GM19023 (cell line): ENCODE results near the gene TSGA10.
"Not testable (repeated sequence)": the region's sequence is repeated elsewhere in the genome, so short reads cannot be mapped to it uniquely, and the experiment has no call there.

ENCODE experiments used
- ATAC-seq: cut with Tn5 transposase; IDR thresholded peaks from one replicate; pipeline ENCODE4 v1.9.1; 2021; ENCODE audit warnings: mild to moderate bottlenecking, moderate library complexity; ENCODE audit not compliant: unreplicated experiment

The TSGA10 gene, protein sequence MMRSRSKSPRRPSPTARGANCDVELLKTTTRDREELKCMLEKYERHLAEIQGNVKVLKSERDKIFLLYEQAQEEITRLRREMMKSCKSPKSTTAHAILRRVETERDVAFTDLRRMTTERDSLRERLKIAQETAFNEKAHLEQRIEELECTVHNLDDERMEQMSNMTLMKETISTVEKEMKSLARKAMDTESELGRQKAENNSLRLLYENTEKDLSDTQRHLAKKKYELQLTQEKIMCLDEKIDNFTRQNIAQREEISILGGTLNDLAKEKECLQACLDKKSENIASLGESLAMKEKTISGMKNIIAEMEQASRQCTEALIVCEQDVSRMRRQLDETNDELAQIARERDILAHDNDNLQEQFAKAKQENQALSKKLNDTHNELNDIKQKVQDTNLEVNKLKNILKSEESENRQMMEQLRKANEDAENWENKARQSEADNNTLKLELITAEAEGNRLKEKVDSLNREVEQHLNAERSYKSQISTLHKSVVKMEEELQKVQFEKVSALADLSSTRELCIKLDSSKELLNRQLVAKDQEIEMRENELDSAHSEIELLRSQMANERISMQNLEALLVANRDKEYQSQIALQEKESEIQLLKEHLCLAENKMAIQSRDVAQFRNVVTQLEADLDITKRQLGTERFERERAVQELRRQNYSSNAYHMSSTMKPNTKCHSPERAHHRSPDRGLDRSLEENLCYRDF

DNA sequence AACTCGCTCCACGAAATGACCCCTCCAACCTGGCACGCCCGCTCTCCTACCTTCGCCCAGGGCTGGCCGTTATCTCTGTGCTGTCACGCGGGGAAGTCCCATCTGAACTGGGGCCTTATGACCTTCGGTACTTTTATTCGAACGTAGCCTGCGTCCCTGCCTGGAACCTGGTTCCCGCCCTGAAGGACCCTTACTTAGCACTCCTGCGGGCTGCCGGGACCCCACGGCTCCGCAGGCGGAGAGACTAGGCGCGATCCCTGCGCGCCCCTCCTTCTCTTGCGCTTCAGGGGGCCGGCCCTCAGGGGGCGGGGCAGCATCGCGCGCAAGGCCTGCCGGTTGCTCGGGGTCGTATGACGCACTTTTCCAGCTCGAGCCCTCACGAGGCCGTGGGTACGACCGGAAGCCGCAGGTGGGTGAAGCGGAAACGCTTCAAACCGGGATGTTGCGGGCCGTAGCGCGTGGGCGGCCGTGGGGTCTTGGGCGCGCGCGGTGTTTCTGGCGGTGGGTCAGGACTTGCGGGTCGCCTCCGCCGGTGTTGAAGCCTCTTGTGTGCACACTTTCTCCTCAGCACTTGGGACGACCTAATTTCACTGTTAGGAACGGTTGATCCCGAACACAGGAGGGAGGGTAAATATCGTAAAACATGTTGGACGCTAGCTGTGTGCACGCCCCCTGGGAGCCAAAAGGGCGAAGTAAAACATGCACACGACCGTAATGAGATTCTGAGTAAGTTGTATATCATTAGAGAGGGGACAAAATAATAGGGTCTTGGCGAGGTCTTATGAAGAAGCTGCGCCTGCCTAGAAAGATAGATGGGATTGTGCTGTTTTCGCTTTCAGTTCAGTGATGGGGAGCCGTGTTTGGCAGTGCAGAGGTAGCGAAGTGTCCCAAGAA lies at the start of gene TSGA10, which contains the start of gene LIPT1:
Gene TSGA10, minus strand, starts transcription at position 300 of the 894 bp plus-strand sequence. CDS start 45,503 bp downstream, outside the sequence.
Gene LIPT1, plus strand, starts transcription at position 325 of the 894 bp plus-strand sequence. CDS start 6,991 bp downstream, outside the sequence.
- ATAC-seq: peak; percentile 97

- ATAC-seq: no peak
Measured at GRCh38 chr2:99201959-99202678, 47.4 kb upstream of the TSGA10 start.

GRCh38 chr2:99200076-99200800 lies 45.5 kb upstream of the TSGA10 start:
- no peak for ATAC-seq

- ATAC-seq: no peak
Measured at GRCh38 chr2:99198103-99198841, 43.5 kb upstream of the TSGA10 start.

- not testable (repeated sequence) for ATAC-seq
Measured at GRCh38 chr2:99192364-99192763, 37.6 kb upstream of the TSGA10 start.

DNA sequence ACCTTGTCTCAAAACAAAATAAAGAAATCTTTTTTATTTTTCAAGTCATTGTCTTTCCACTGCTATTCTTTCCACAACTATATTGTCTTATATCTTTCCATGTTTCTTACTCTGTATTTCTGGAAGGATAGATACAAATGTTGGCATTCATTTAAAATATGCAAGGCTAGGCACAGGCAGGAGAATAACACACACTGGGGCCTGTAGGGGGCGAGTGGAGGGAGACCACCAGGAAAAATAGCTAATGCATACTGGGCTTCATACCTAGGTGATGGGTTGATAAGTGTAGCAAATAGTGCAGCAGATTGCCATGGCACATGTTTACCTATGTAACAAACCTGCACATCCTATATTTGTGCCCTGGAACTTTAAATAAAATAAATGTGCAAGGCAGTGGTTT lies 35.8 kb upstream of the TSGA10 start:
- ATAC-seq: no peak

DNA sequence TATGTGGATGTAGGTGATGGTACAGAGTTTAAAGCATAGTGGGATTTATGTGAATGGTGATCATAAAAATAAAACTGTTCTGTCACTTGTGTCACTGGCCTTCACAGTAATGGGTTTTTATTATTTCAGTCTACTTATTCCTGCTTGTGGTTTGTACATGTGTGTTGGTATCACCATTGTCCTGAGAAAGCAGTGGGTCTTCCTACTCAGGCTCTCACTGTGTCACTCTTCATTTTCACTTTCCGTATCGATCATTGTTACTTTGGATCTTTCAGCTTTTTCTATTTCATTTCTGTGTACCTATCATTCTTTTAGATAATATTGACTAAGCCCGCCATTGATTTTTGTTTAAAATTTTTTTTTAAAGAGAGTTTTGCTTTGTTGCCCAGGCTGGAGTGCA lies 33.6 kb upstream of the TSGA10 start:
- ATAC-seq: no peak

DNA sequence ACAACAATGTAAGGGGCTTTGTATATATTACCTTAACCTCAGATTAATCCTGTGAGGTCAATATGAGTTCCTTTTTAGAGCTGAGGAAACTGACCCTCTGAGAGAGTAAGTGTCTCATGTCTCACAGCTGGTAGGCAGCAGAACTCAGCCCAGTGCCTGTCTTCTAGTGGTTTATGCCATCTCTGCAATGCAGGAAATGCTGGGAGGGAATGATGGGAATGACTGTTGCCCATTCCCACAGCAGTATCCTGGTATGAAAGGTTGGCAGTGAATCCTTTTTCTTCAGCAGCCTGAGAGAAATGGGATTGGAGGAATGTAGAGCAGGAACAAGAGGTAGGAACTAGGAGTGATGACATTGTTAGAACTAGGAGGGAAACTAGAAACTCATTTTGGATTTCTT lies 32.3 kb upstream of the TSGA10 start:
- no peak for ATAC-seq

DNA sequence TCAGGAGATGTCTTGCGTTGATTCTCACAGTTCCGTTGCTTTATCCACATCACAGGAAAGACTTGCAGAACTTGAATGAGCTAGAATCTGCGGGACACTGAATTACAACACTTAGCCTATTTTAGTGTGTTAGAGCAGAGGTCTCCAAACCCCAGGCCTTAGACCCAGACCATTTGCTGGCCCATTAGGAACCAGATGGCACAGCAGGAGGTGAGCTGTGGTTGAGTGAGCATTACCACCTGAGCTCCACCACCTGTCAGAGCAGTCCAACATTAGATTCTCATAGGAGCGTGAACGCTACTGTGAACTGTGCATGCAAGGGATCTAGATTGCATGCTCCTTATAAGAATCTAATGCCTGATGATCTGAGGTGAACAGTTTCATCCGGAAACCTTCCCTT lies 30.1 kb upstream of the TSGA10 start:
- ATAC-seq: no peak

GRCh38 chr2:99183025-99183424 lies 28.3 kb upstream of the TSGA10 start:
- no peak for ATAC-seq

DNA sequence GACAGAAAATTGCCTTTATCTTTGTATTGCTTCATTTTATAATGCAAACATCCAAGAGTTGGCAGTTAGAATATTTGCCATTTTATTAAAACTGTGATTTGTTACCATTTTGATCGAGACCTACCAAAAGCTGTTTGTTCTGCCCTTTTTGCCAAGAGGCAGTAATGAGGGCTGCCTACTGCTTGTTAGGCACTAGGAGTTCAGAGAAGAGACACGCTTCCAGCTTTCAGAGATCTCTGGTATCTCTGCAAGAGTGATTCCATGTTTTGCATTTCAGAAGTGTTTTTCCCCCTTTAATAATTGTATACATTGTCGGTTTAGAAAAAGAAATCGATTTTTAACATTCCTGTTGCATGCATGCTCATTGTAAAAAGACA lies 26.9 kb upstream of the TSGA10 start:
- no peak for ATAC-seq

- peak; percentile 91 for ATAC-seq
Measured at GRCh38 chr2:99180755-99181623, 26.2 kb upstream of the TSGA10 start, which contains the start of the genes MITD1 and MRPL30. TSS of gene MITD1 (minus strand) at chr2:99181058. CDS start at chr2:99180981, 77 bp downstream. TSS of gene MRPL30 (plus strand) at chr2:99181184. CDS start at chr2:99186204, 5,020 bp downstream.

- ATAC-seq: no peak
Measured at GRCh38 chr2:99171377-99172140, 16.8 kb upstream of the TSGA10 start.

GRCh38 chr2:99169534-99169933 lies 14.8 kb upstream of the TSGA10 start:
- ATAC-seq: no peak

DNA sequence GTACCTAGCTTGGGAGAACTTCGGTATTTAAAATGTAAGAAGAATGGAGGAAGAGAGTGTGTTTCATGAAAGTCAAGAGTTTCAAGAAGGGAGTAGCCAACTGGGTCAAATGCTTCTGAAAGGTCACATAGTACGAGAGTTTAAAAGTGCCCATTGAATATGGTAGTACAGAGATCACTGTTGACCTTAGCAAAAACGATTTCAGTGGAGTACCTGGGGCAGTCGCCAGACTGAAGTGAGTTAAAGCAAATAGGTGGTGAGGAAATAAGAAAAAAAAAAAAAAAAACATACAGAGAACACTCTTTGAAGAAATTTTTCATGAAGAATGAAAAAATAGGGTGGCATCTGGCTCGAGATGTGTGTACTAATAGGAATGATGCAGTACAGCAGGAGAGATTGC lies 11.5 kb upstream of the TSGA10 start:
- ATAC-seq: no peak

DNA sequence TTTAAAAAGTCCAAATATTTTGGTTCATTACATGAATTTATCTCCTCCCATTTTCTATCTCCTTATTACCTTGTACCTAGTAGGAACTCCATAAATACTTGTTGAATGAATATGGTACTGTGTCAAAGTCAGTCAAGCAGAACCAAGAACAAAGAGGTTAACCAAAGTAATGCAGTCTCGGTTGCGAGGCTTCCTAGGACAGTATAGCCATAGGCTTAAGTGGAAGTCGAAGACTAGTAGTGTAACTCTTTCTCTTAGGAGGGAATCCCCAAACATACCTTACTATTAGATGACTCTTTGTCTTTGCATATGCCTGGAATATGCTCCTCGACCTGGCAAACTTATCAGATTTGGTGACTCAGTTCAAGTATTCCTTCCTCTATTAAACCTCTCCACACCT lies 4.9 kb upstream of the TSGA10 start:
- no peak for ATAC-seq

- ATAC-seq: no peak
Measured at GRCh38 chr2:99158599-99158998, 3.9 kb upstream of the TSGA10 start.
